GM21825 (cell line): ENCODE measurements around the gene TRIM39.
"Not testable (repeated sequence)": the region's sequence is repeated elsewhere in the genome, so short reads cannot be mapped to it uniquely, and the experiment has no call there.

Experiments used
- ATAC-seq: cut with Tn5 transposase; IDR thresholded peaks from one replicate; pipeline ENCODE4 v1.9.1; 2021; ENCODE audit warnings: mild to moderate bottlenecking, moderate library complexity; ENCODE audit not compliant: unreplicated experiment

The TRIM39 gene

GRCh38 chr6:30326526-30327231 lies at the start of gene TRIM39:
Gene TRIM39 (plus strand): TSS chr6:30326927. CDS start chr6:30329318, 2,391 bp downstream.
- peak; percentile 66 for ATAC-seq

GRCh38 chr6:30280988-30281387 lies 45.7 kb upstream of the TRIM39 start:
- ATAC-seq = not testable (repeated sequence)

- ATAC-seq = no peak
Measured at GRCh38 chr6:30282522-30282921, 44.2 kb upstream of the TRIM39 start.

- ATAC-seq = no peak
Measured at GRCh38 chr6:30283761-30284160, 43.0 kb upstream of the TRIM39 start.

DNA sequence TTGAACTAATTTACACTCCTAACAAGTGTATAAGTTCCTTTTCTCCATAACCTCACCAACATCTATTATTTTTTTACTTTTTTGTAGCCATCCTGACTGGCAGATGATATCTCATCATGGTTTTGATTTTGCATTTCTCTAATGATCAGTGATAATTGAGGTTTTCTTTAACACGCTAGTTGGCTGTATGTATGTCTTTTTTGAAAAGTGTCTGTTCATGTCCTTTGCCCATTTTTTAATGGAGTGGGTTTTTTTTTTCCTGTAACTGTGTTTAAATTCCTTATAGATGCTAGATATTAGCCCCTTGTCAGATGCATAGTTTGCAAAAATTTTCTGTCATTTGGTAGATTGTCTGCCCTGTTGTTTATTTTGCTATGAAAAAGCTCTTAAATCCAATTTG lies 39.6 kb upstream of the TRIM39 start:
- ATAC-seq = no peak

GRCh38 chr6:30295837-30296236 lies 30.9 kb upstream of the TRIM39 start:
- no peak for ATAC-seq

GRCh38 chr6:30304002-30304401 lies 22.7 kb upstream of the TRIM39 start:
- no peak for ATAC-seq

- no peak for ATAC-seq
Measured at GRCh38 chr6:30311101-30311500, 15.6 kb upstream of the TRIM39 start.

DNA sequence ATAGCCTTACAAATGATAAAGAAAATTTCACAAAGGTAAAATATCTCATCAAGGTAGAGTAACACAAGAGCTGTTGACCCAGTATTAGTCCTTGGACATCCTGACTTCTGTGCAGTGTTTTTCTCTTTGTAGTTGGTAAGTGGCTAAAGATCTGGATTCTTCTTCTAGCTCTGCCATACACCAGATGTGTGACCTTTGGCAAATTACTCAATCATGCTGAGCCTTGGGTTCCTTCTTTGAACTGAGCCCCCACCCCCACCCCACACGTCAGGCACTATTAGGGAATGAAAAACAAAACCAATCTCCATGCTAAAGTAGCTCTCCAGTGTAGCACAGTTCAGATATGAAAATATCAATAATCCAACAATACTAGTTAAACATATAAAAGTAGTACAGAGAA lies 15.1 kb upstream of the TRIM39 start:
- ATAC-seq = no peak

DNA sequence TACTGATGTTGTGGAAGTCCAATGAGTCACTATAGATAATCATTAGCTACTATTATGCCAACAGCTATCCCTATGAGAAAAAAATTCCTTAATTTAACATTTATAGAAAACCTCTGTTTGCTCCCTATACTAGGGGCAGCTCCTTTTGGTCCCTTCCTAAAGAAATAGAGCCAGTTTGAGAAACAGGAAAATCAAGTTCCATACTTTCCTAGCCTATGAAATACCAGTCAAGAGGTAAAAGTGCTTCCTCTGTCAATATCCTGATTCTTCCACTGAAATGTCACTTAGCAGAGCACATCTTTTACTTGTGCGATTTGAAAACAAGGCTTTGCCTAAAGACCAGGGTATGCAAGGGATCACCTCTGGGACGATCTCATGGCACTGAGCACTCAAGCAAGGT lies 14.5 kb upstream of the TRIM39 start:
- ATAC-seq = no peak

- no peak for ATAC-seq
Measured at GRCh38 chr6:30312676-30313321, 13.9 kb upstream of the TRIM39 start.

DNA sequence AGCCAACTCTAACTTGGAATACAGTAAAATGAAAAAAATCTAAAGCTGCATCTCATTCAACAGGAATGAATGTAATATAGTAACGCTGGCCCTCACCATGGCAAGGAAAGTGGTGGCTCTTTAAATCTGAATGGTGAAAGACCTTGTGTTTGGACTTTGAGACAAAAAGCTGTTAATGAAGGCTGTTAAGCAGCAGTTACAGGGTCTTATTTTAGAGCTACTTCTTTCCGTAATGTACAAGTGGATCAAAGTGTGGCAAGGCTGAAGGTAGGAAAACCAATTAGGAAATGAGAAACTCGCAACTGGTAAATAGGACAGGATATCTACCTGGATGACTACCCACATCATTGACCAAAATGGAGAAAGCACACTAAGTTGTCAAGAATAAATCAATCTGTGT lies 11.6 kb upstream of the TRIM39 start:
- ATAC-seq = no peak

GRCh38 chr6:30317913-30318589 lies 8.7 kb upstream of the TRIM39 start:
- ATAC-seq = no peak

GRCh38 chr6:30319146-30319835 lies 7.4 kb upstream of the TRIM39 start:
- ATAC-seq = no peak

DNA sequence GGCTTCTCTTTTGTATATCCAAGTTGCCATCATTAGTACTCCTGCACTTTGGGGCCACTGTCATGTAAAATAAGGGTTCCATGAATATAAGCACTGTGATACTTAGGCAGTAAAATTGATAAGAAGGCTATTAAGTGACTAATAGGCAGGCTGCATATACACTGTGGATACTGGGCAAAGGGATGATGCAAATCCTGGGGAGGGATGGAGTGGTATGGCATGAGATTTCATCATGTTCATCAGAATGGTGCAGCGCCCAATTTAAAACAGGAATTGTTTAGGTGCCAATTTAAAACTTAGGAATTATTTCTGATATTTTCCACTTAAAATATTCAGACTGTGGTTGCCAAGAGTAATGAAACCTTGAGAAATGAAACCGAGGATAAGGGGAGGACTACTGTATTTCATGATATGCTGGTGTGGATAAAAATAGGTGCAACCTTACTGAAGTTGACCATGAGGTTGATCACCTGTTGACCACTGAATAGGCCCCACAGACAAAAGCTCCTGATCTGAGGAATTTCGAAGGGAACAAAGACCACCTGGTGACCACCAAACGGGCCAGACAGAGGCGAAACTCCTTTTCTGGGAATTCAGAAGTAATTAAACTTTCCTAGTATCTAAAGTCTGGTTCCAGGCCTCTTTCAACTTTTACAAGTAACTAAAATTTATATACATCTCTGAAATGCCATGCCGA lies 4.9 kb upstream of the TRIM39 start:
- ATAC-seq = no peak

GRCh38 chr6:30322527-30323501 lies 3.9 kb upstream of the TRIM39 start:
- ATAC-seq = no peak

DNA sequence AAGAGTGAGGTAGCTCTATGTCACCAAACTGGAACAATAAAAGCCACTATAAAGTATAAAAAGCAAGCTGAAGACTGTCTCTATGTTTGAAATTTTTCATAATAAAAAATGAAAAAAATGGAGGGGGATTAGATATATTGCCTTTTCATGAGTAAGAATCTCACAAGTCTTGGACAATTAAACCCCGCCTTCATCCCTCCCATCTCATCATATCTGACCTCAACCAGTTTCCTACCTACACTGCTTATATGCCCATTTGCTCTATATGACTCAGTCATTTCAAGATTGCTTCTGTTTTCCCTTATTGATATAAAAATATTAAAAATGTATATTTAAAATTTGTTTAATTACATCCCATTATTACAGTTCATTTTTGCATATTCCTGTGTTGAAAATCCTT lies 2.9 kb upstream of the TRIM39 start:
- no peak for ATAC-seq

DNA sequence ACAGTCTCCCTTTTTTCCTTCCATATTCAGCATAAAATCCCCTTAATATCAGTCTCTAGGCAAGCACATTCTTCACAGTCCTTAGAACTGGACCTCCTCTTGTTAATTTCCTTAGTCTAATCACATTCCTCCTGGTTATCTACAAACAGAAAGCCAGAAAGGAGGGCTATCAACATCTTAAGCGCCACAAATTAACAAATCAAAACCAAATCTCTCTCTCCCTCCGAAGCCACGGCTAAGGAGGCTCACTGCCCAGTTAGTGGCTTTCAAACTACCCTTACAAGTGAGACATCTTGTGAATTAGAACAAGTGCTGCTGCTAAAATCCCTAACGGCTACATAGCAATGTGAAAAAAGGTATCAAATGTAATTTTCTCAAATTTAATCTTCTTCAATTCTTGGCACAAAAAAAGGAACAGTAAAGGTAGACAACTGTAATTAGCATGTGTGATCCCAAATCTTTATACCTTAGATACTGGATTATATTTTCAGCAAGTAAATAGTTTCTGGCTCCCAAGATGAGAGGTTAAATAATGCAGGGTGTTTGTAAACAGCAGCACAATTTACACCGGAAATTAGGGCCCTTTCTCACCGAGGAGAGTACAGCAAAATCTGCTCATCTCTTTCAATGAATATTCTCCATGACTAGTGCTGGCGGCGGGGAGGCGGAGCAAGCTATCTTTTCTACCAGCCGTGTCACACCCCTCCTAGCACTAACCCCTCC lies 1.4 kb upstream of the TRIM39 start:
- no peak for ATAC-seq

GRCh38 chr6:30325873-30326525 lies 728 bp upstream of the TRIM39 start:
- ATAC-seq = peak; percentile 33
